Measurements from ENCODE around the gene SMAD3. TPM values are rescaled to one million over a fixed set of nuclear protein-coding genes. Genes with fewer than 3 reads are reported as not detected.
A peak's percentile ranks its signal among the peaks of the same experiment; 100 is the strongest.

The SMAD3 gene
- total and polyA plus RNA-seq, 2 of the 8 experiments (the other 6 are each of a cell fraction or from before 2014, with no cell fraction given), result 10.1 to 12.4 TPM

DNA sequence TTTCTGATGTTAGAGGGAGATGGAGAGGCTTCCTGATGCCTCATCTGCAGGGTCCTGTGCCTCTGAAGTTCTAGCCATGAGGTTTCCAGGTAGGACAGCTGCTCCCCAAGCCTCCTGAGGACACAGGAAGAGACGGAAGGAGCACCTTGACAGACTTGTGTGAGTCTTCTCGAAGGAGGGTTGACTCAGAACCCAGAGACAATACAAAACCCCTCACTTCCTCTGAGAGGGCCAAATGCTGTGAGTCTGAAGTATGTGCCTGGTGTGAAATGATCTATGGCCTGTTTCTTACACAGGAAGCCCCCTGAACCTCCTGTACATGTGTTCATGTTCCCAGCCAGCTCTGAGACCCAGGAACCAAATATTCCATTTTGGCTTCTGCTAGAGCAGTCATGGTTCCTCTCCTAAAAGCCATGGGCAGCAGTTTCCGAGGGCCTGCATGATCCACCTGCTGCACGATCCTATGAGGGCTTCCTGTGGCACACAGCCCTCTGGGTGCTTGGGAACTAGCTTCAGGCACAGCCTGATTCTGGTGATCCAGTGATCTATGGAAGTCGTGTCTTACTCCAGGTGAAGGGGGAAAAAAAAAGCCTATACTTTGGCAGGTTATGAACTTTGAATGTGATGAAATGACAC, 126.9 kb downstream of the SMAD3 start:
- ChIA-PET POLR2A (ENCODE audit: partially characterized antibody) (interaction anchor here (0.9 to 1.1 kb wide), 2 partner anchors 8 to 10 kb away, joined by 3 read pairs; no protein-coding TSS in a partner anchor), CTCF (ENCODE audit: partially characterized antibody) (interaction anchor here (1.8 kb wide), 1 partner anchor 12 kb away, joined by 5 read pairs; no protein-coding TSS in a partner anchor)
- no peak for FAIRE-seq
- no peak overlapping the region for H4K91ac ChIP-seq (replicated peaks; ENCODE audit: insufficient read length, low read length)
- H3K56ac ChIP-seq (replicated peaks; ENCODE audit: insufficient read length, low read depth, low read length), result no peak overlapping the region
- H2BK20ac ChIP-seq (ENCODE audit: low read length), result no peak overlapping the region
- no peak overlapping the region for H2BK12ac ChIP-seq (ENCODE audit: low read depth, low read length)
- WGBS, 2 experiments (ENCODE audit: extremely low coverage in 1 of 2, insufficient coverage in 1 of 2, insufficient read length in 1 of 2, insufficient replicate concordance in 2 of 2, low coverage in 1 of 2, low lambda C conversion rate in 2 of 2, missing lambda C conversion rate in 1 of 2), result 89% methylated on average over 5 of the region's 5 CpGs; no CpG with 5 or more reads in 1 of the 2 experiments
- no peak overlapping the region for H3K4ac ChIP-seq (replicated peaks; ENCODE audit: insufficient read length, low read depth, low read length)
- no peaks in the 10 kb centered on the region for H3K27me3 ChIP-seq (replicated peaks in 1 of 4; ENCODE audit: control insufficient read depth in 3 of 4, extremely low read depth in 1 of 4, insufficient read depth in 3 of 4, low read length in 3 of 4)
- H3K79me1 ChIP-seq (ENCODE audit: low read depth, low read length), result no peaks in the 10 kb centered on the region
- no peak overlapping the region for H2AFZ ChIP-seq (ENCODE audit: low read length)
- H4K8ac ChIP-seq (ENCODE audit: extremely low read depth, insufficient read depth, low read length), result no peak overlapping the region
- peaks cover 0 to 3% of the 10 kb centered on the region in 2 experiments for H4K20me1 ChIP-seq (replicated peaks in 1 of 2; ENCODE audit: control insufficient read depth in 1 of 2, insufficient read depth in 2 of 2, low read length in 2 of 2)
- H3K14ac ChIP-seq (ENCODE audit: insufficient read length), result no peak overlapping the region
- H2BK15ac ChIP-seq (ENCODE audit: low read length), result no peak overlapping the region
- no peak overlapping the region for H4K5ac ChIP-seq (ENCODE audit: insufficient read length, low read depth, low read length)
- no peak overlapping the region for H3K4me2 ChIP-seq (ENCODE audit: insufficient read depth in 1 of 2, low read depth in 2 of 2, low read length in 2 of 2)
- H3K79me2 ChIP-seq (ENCODE audit: control insufficient read depth in 1 of 2, insufficient read depth in 2 of 2, low read length in 2 of 2), result no peaks in the 10 kb centered on the region
- H2AK5ac ChIP-seq (ENCODE audit: low read depth, low read length), result no peak overlapping the region
- no peak overlapping the region for H3K9ac ChIP-seq (replicated peaks in 1 of 4; ENCODE audit: extremely low read depth in 1 of 4, low read depth in 3 of 4, low read length in 3 of 4)
- H2BK5ac ChIP-seq (ENCODE audit: low read depth, low read length), result no peak overlapping the region
- H3K4me1 ChIP-seq (replicated peaks in 1 of 4; ENCODE audit: control insufficient read depth in 3 of 4, insufficient read depth in 4 of 4, low read length in 3 of 4), result no peaks in the 10 kb centered on the region
- H3K4me3 ChIP-seq (ENCODE audit: extremely low read depth in 1 of 4, insufficient read depth in 2 of 4, low read depth in 3 of 4, low read length in 4 of 4), result no peak overlapping the region
- H3K27ac ChIP-seq (ENCODE audit: low read depth, low read length), result no peak overlapping the region
- H3K23ac ChIP-seq (ENCODE audit: insufficient read length), result no peak overlapping the region
- H3K36me3 ChIP-seq (ENCODE audit: control insufficient read depth in 2 of 4, insufficient read depth in 4 of 4, low read length in 3 of 4), result peaks cover 0 to 20% (median 3%) of the 10 kb centered on the region in 4 experiments; a peak in 6 of 8 replicates
- no peak overlapping the region for H3K18ac ChIP-seq (ENCODE audit: extremely low read depth, low read length)
- DNase-seq (ENCODE audit: low read depth in 1 of 2, low spot score in 2 of 2), result peak in 1 of 2 experiments; percentile 29
- H2BK120ac ChIP-seq (replicated peaks; ENCODE audit: low read depth, low read length), result no peak overlapping the region
- H3K9me3 ChIP-seq (ENCODE audit: insufficient read depth in 2 of 2, low read depth in 1 of 2, low read length in 1 of 2), result no peaks in the 10 kb centered on the region
- H3K23me2 ChIP-seq (ENCODE audit: low read depth, low read length), result no peaks in the 10 kb centered on the region
- TF ChIP-seq TCF12 (IDR thresholded peaks at IDR 0.05; ENCODE audit: low read depth, low read length), result no peak
- TF ChIP-seq SAP30 (IDR thresholded peaks at IDR 0.05; ENCODE audit: insufficient read depth, insufficient replicate concordance, low read length), result no peak
- TF ChIP-seq, protein P1, sequence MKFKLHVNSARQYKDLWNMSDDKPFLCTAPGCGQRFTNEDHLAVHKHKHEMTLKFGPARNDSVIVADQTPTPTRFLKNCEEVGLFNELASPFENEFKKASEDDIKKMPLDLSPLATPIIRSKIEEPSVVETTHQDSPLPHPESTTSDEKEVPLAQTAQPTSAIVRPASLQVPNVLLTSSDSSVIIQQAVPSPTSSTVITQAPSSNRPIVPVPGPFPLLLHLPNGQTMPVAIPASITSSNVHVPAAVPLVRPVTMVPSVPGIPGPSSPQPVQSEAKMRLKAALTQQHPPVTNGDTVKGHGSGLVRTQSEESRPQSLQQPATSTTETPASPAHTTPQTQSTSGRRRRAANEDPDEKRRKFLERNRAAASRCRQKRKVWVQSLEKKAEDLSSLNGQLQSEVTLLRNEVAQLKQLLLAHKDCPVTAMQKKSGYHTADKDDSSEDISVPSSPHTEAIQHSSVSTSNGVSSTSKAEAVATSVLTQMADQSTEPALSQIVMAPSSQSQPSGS (IDR thresholded peaks at IDR 0.05; ENCODE audit: low read length), result no peak
- TF ChIP-seq EZH2 (IDR thresholded peaks at IDR 0.05; ENCODE audit: low read depth, low read length, severe bottlenecking), result no peak
- no peak for TF ChIP-seq TAF7 (optimal IDR thresholded peaks at IDR 0.05; ENCODE audit: borderline replicate concordance, low read depth, low read length)
- TF ChIP-seq BRCA1 (IDR thresholded peaks at IDR 0.05; ENCODE audit: low read depth, low read length), result no peak
- TF ChIP-seq, protein P2, sequence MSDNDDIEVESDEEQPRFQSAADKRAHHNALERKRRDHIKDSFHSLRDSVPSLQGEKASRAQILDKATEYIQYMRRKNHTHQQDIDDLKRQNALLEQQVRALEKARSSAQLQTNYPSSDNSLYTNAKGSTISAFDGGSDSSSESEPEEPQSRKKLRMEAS (IDR thresholded peaks at IDR 0.05), result no peak
- TF ChIP-seq MAFK (IDR thresholded peaks at IDR 0.05; ENCODE audit: low read depth, low read length), result no peak
- TF ChIP-seq, protein P3, sequence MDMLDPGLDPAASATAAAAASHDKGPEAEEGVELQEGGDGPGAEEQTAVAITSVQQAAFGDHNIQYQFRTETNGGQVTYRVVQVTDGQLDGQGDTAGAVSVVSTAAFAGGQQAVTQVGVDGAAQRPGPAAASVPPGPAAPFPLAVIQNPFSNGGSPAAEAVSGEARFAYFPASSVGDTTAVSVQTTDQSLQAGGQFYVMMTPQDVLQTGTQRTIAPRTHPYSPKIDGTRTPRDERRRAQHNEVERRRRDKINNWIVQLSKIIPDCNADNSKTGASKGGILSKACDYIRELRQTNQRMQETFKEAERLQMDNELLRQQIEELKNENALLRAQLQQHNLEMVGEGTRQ (IDR thresholded peaks at IDR 0.05; ENCODE audit: low read length), result no peak

Measured in H1 (cell line).